Calu3 (cell line): ENCODE results near the gene NRN1L. TPM values are rescaled to one million over a fixed set of nuclear protein-coding genes. Genes with fewer than 3 reads are reported as not detected.
"Not testable (repeated sequence)": the region's sequence is repeated elsewhere in the genome, so short reads cannot be mapped to it uniquely, and the experiment has no call there.

Experiments used
- BruUV-seq: library from RNA; stranded (reverse); fragments of 400-500 nt; replicated peaks from 2 replicates; lab custom pipeline; 2021; lab: Mats Ljungman, UMichigan
- CTCF ChIA-PET: fragments of 300-600 bp; sonication (Branson Sonifier 250); formaldehyde crosslinking; loops from one replicate; lab custom pipeline; 2022; ENCODE audit warnings: antibody characterized with exemption; lab: Charles Lee
- DNase-seq: peaks from one replicate; pipeline ENCODE4 v3.0.0; 2022
- H3K27ac Mint-ChIP-seq: one replicate; pipeline ENCODE4 v1.8.0; 2022; ENCODE audit warnings: mixed read lengths; ENCODE audit not compliant: unreplicated experiment
- H3K27me3 Mint-ChIP-seq: one replicate; pipeline ENCODE4 v1.8.0; 2022; ENCODE audit warnings: mixed read lengths; ENCODE audit not compliant: unreplicated experiment
- H3K36me3 Mint-ChIP-seq: one replicate; pipeline ENCODE4 v1.8.0; 2022; ENCODE audit warnings: mild to moderate bottlenecking, moderate library complexity, mixed read lengths; ENCODE audit not compliant: insufficient read depth, unreplicated experiment
- H3K4me1 Mint-ChIP-seq: one replicate; pipeline ENCODE4 v1.8.0; 2022; ENCODE audit warnings: mild to moderate bottlenecking, low read depth, mixed read lengths; ENCODE audit not compliant: unreplicated experiment
- H3K4me3 Mint-ChIP-seq: one replicate; pipeline ENCODE4 v1.8.0; 2022; ENCODE audit warnings: mild to moderate bottlenecking, low read depth, moderate library complexity, mixed read lengths; ENCODE audit not compliant: unreplicated experiment
- H3K9me3 Mint-ChIP-seq: one replicate; pipeline ENCODE4 v1.8.0; 2022; ENCODE audit warnings: low read depth, mixed read lengths; ENCODE audit not compliant: unreplicated experiment
- CTCF ChIP-seq: fragments of 200-600 bp; IDR thresholded peaks from one replicate; pipeline ENCODE4 v1.8.0; 2022; ENCODE audit warnings: antibody characterized with exemption; ENCODE audit not compliant: unreplicated experiment
- intact Hi-C: fragments of 100-400 bp; cut with micrococcal nuclease; formaldehyde crosslinking; loops from one replicate; pipeline ENCODE4 v1.10.0; 2022; ENCODE audit not compliant: unreplicated experiment
- total RNA-seq: library from RNA; stranded (reverse); gene quantifications from 2 replicates; pipeline ENCODE4 v1.2.3, GENCODE V29; 2022

Gene NRN1L
- total RNA-seq, 1 experiment from 2014 or later: not detected

GRCh38 chr16:67909056-67909742 is 24.5 kb downstream of the NRN1L start:
- Mint-ChIP-seq H3K27ac (no peak overlapping the region), H3K27me3 (no peaks in the 10 kb centered on the region), H3K4me3 (no peak overlapping the region), H3K36me3 (peaks cover 35% of the 10 kb centered on the region), H3K9me3 (no peaks in the 10 kb centered on the region), H3K4me1 (peaks cover 7% of the 10 kb centered on the region)
- intact Hi-C loops: no loop called here
- no peak for DNase-seq
- no peak for TF ChIP-seq CTCF
- no TSS peak for BruUV-seq
- CTCF ChIA-PET: no interaction called here

- Mint-ChIP-seq H3K36me3 (peaks cover 41% of the 10 kb centered on the region), H3K9me3 (no peaks in the 10 kb centered on the region), H3K4me3 (no peak overlapping the region), H3K27ac (no peak overlapping the region), H3K4me1 (peaks cover 4% of the 10 kb centered on the region), H3K27me3 (no peaks in the 10 kb centered on the region)
- no peak for TF ChIP-seq CTCF
- intact Hi-C loops: no loop called here
- no peak for DNase-seq
- CTCF ChIA-PET: interaction anchor here (1.6 kb wide), 1 partner anchor 94 kb away, joined by 3 read pairs; no protein-coding TSS in a partner anchor
- BruUV-seq: no TSS peak
Measured at GRCh38 chr16:67910158-67910557, 25.5 kb downstream of the NRN1L start.

- Mint-ChIP-seq H3K4me3 (no peak overlapping the region), H3K27me3 (no peaks in the 10 kb centered on the region), H3K36me3 (peaks cover 42% of the 10 kb centered on the region), H3K27ac (no peak overlapping the region), H3K9me3 (no peaks in the 10 kb centered on the region), H3K4me1 (peaks cover 8% of the 10 kb centered on the region)
- DNase-seq: no peak
- intact Hi-C loops: no loop called here
- no peak for TF ChIP-seq CTCF
- BruUV-seq: no TSS peak
- CTCF ChIA-PET: interaction anchor here (0.6 to 0.7 kb wide), 2 partner anchors 52 to 872 kb away, joined by 3 to 5 read pairs; no protein-coding TSS in a partner anchor
Measured at GRCh38 chr16:67914758-67915495, 30.2 kb downstream of the NRN1L start.

GRCh38 chr16:67915496-67915769 is 30.7 kb downstream of the NRN1L start:
- CTCF ChIA-PET: interaction anchor here (0.7 kb wide), 1 partner anchor 52 kb away, joined by 3 read pairs; no protein-coding TSS in a partner anchor
- H3K9me3 Mint-ChIP-seq: not testable (repeated sequence)

More at GRCh38 chr16:67915496-67915769, 30.7 kb downstream of the NRN1L start:
- H3K27me3 Mint-ChIP-seq, H3K4me3 Mint-ChIP-seq, H3K27ac Mint-ChIP-seq, H3K4me1 Mint-ChIP-seq, BruUV-seq, intact Hi-C loops, DNase-seq: not testable (repeated sequence)
- H3K36me3 Mint-ChIP-seq: peaks cover 41% of the 10 kb centered on the region
